HepG2 (cell line): ENCODE results near the gene ASXL1. TPM values are rescaled to one million over a fixed set of nuclear protein-coding genes. Genes with fewer than 3 reads are reported as not detected.

Source experiments
- ARNTL ChIP-seq: sonication (generic); formaldehyde crosslinking; IDR thresholded peaks from 2 replicates; pipeline ENCODE4 v1.4.0; 2020; ENCODE audit warnings: mild to moderate bottlenecking, missing genetic modification reagents
- ASH2L ChIP-seq: fragments of 300-600, 200-600 bp; sonication (generic); IDR thresholded peaks from 2 replicates; pipeline ENCODE4 v1.7.0; 2017; ENCODE audit warnings: low read depth, mild to moderate bottlenecking, moderate library complexity, mixed read lengths, low read length; ENCODE audit not compliant: insufficient read length
- ATM ChIP-seq: fragments of 450-650 bp; IDR thresholded peaks from 2 replicates; pipeline ENCODE4 v1.7.1; 2017; ENCODE audit warnings: mild to moderate bottlenecking, borderline replicate concordance
- E2F1 ChIP-seq: sonication (generic); formaldehyde crosslinking; IDR thresholded peaks from 2 replicates; pipeline ENCODE4 v1.5.0; 2020; ENCODE audit warnings: missing genetic modification reagents
- ETV6 ChIP-seq: sonication (generic); formaldehyde crosslinking; conservative IDR thresholded peaks from 2 replicates; pipeline ENCODE4 v1.4.0; 2020; ENCODE audit warnings: missing genetic modification reagents
- FOXC1 ChIP-seq: sonication (generic); formaldehyde crosslinking; IDR thresholded peaks from 2 replicates; pipeline ENCODE4 v1.8.0; 2022; ENCODE audit warnings: mild to moderate bottlenecking, missing genetic modification reagents, borderline replicate concordance
- MLLT10 ChIP-seq: sonication (generic); formaldehyde crosslinking; IDR thresholded peaks from 2 replicates; pipeline ENCODE4 v1.4.0; 2020; ENCODE audit warnings: missing genetic modification reagents
- NFKBIZ ChIP-seq: IDR thresholded peaks from 2 replicates; pipeline ENCODE4 v1.6.1; 2018; ENCODE audit warnings: missing genetic modification reagents, missing compliant biosample characterization
- NR2F1 ChIP-seq, 2 experiments: fragments of 450-650 bp in 1 of 2; formaldehyde crosslinking in 1 of 2; IDR thresholded peaks; 2 replicates each; pipeline versions ENCODE4 v1.5.0 to v1.6.1; 2016 to 2020; ENCODE audit warnings: mild to moderate bottlenecking in 1 of 2, missing compliant biosample characterization in 1 of 2, missing genetic modification reagents in 1 of 2, moderate library complexity in 1 of 2
- PHF8 ChIP-seq: sonication (generic); formaldehyde crosslinking; IDR thresholded peaks from 2 replicates; pipeline ENCODE4 v1.5.0; 2020; ENCODE audit warnings: missing genetic modification reagents
- SETDB1 ChIP-seq: sonication (generic); formaldehyde crosslinking; IDR thresholded peaks from 2 replicates; pipeline ENCODE4 v1.5.1; 2020; ENCODE audit warnings: missing genetic modification reagents, mild to moderate bottlenecking, borderline replicate concordance
- TOE1 ChIP-seq: sonication (generic); formaldehyde crosslinking; IDR thresholded peaks from 2 replicates; pipeline ENCODE4 v1.4.0; 2020; ENCODE audit warnings: mild to moderate bottlenecking, missing genetic modification reagents
- ZBTB25 ChIP-seq: IDR thresholded peaks from 2 replicates; pipeline ENCODE4 v1.6.1; 2018; ENCODE audit warnings: missing genetic modification reagents
- ZBTB7B ChIP-seq: sonication (generic); formaldehyde crosslinking; IDR thresholded peaks from 2 replicates; pipeline ENCODE4 v1.4.0; 2020; ENCODE audit warnings: missing genetic modification reagents
- ZC3H13 ChIP-seq: sonication (generic); formaldehyde crosslinking; IDR thresholded peaks from 2 replicates; pipeline ENCODE4 v1.8.1; 2023; ENCODE audit warnings: mild to moderate bottlenecking, missing genetic modification reagents, moderate library complexity
- ZFY ChIP-seq: sonication (generic); formaldehyde crosslinking; IDR thresholded peaks from 2 replicates; pipeline ENCODE4 v1.4.0; 2020; ENCODE audit warnings: missing genetic modification reagents
- ZNF629 ChIP-seq: sonication (generic); formaldehyde crosslinking; conservative IDR thresholded peaks from 2 replicates; pipeline ENCODE4 v1.5.0; 2020; ENCODE audit warnings: missing genetic modification reagents
- ZNF782 ChIP-seq: sonication (generic); formaldehyde crosslinking; IDR thresholded peaks from 2 replicates; pipeline ENCODE4 v1.4.0; 2020; ENCODE audit warnings: missing genetic modification reagents, mild to moderate bottlenecking, borderline replicate concordance
- polyA plus RNA-seq, 8 experiments: library from polyadenylated mRNA; depleted of rRNA in 3 of 8; stranded (reverse) in 7 of 8; unstranded in 1 of 8; fragments of >200 nt; fragmentation: Illumina TruSeq in 4 of 8; extraction: Trizol in 4 of 8; gene quantifications; 2 replicates each; pipeline versions ENCODE4 v1.2.1 to v1.2.3, GENCODE V29; 2011 to 2016; ENCODE audit warnings: low read depth in 4 of 8, missing spikeins in 1 of 8, mixed read lengths in 1 of 8; ENCODE audit not compliant: insufficient read depth in 1 of 8
- total RNA-seq, 5 experiments: library from RNA; depleted of rRNA; stranded (reverse); fragments of >200 nt; fragmentation: Illumina TruSeq; extraction: Trizol; gene quantifications; 2 replicates each; pipeline ENCODE4 v1.2.3, GENCODE V29; 2016; ENCODE audit warnings: low read depth in 1 of 5
- TF ChIP-seq, protein P1 (sequence below): sonication (generic); formaldehyde crosslinking; IDR thresholded peaks from 2 replicates; pipeline ENCODE4 v1.4.0; 2020; ENCODE audit warnings: missing genetic modification reagents, borderline replicate concordance
- TF ChIP-seq, protein P2 (sequence below): sonication (generic); formaldehyde crosslinking; IDR thresholded peaks from 2 replicates; pipeline ENCODE4 v1.5.0; 2020; ENCODE audit warnings: mild to moderate bottlenecking, missing genetic modification reagents

Gene ASXL1
- total and polyA plus RNA-seq, 2 of the 13 experiments (the other 11 are each of a cell fraction or from before 2014, with no cell fraction given), result 62.1 to 74.8 TPM

DNA sequence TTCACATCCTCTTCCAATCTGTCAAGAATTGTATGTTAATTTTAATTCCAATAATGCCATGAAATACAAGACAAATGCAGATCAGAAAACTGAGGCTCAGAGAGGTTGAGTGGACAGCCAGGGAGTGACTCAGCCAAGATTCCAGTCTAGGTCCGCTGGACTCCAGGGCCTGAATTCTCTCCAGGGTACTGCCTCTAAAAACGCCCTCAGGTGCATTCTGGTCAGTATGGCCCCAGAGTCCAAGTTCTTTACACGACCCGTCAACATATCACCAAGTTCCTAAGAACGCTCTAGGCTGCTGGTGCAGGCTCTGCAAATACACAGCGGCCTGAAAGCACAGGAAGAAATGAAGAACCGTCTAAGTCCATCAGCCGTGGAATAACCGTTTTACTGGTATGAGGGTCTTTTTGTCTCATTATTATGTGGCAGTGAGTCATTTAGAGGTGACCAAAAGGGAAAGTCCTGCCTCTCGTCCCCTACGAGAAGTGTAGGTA is 709 bp upstream of the ASXL1 start (continued):
- TF ChIP-seq E2F1 (CRISPR knock-in tag) (no peak), TOE1 (no peak), ETV6 (CRISPR knock-in tag) (no peak), FOXC1 (CRISPR knock-in tag) (peak; percentile 43; the same call in 1 of the 2 replicates), ASH2L (no peak), ZC3H13 (CRISPR knock-in tag) (no peak), ZNF629 (CRISPR knock-in tag) (no peak), NFKBIZ (no peak), PHF8 (CRISPR knock-in tag) (peak; percentile 54), ARNTL (CRISPR knock-in tag) (no peak), ZBTB25 (CRISPR knock-in tag) (no peak), ZFY (CRISPR knock-in tag) (no peak), ZNF782 (CRISPR knock-in tag) (0 out of 2 replicates have a peak, but pooled peaks have one; percentile 6), NR2F1 (CRISPR knock-in tag; IDR thresholded peaks at IDR 0.05) (0 out of 4 replicates have a peak, but pooled peaks of 1 of the 2 experiments have one; percentile 21), ATM (no peak), MLLT10 (CRISPR knock-in tag) (no peak), SETDB1 (CRISPR knock-in tag) (no peak), ZBTB7B (CRISPR knock-in tag) (no peak)
- TF ChIP-seq, protein P1, sequence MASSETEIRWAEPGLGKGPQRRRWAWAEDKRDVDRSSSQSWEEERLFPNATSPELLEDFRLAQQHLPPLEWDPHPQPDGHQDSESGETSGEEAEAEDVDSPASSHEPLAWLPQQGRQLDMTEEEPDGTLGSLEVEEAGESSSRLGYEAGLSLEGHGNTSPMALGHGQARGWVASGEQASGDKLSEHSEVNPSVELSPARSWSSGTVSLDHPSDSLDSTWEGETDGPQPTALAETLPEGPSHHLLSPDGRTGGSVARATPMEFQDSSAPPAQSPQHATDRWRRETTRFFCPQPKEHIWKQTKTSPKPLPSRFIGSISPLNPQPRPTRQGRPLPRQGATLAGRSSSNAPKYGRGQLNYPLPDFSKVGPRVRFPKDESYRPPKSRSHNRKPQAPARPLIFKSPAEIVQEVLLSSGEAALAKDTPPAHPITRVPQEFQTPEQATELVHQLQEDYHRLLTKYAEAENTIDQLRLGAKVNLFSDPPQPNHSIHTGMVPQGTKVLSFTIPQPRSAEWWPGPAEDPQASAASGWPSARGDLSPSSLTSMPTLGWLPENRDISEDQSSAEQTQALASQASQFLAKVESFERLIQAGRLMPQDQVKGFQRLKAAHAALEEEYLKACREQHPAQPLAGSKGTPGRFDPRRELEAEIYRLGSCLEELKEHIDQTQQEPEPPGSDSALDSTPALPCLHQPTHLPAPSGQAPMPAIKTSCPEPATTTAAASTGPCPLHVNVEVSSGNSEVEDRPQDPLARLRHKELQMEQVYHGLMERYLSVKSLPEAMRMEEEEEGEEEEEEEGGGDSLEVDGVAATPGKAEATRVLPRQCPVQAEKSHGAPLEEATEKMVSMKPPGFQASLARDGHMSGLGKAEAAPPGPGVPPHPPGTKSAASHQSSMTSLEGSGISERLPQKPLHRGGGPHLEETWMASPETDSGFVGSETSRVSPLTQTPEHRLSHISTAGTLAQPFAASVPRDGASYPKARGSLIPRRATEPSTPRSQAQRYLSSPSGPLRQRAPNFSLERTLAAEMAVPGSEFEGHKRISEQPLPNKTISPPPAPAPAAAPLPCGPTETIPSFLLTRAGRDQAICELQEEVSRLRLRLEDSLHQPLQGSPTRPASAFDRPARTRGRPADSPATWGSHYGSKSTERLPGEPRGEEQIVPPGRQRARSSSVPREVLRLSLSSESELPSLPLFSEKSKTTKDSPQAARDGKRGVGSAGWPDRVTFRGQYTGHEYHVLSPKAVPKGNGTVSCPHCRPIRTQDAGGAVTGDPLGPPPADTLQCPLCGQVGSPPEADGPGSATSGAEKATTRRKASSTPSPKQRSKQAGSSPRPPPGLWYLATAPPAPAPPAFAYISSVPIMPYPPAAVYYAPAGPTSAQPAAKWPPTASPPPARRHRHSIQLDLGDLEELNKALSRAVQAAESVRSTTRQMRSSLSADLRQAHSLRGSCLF (CRISPR knock-in tag), result peak; percentile 90; the same call in 1 of the 2 replicates
- TF ChIP-seq, protein P2, sequence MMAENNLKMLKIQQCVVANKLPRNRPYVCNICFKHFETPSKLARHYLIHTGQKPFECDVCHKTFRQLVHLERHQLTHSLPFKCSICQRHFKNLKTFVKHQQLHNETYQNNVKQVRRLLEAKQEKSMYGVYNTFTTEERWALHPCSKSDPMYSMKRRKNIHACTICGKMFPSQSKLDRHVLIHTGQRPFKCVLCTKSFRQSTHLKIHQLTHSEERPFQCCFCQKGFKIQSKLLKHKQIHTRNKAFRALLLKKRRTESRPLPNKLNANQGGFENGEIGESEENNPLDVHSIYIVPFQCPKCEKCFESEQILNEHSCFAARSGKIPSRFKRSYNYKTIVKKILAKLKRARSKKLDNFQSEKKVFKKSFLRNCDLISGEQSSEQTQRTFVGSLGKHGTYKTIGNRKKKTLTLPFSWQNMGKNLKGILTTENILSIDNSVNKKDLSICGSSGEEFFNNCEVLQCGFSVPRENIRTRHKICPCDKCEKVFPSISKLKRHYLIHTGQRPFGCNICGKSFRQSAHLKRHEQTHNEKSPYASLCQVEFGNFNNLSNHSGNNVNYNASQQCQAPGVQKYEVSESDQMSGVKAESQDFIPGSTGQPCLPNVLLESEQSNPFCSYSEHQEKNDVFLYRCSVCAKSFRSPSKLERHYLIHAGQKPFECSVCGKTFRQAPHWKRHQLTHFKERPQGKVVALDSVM (CRISPR knock-in tag), result 0 out of 2 replicates have a peak, but pooled peaks have one; percentile 11
